GM19240 (cell line): ENCODE measurements around the gene URM1.

ENCODE experiments used
- DNase-seq: peaks from one replicate; pipeline ENCODE4 v3.0.0; 2011; ENCODE audit warnings: low spot score; ENCODE audit not compliant: insufficient read length

URM1 gene

DNA sequence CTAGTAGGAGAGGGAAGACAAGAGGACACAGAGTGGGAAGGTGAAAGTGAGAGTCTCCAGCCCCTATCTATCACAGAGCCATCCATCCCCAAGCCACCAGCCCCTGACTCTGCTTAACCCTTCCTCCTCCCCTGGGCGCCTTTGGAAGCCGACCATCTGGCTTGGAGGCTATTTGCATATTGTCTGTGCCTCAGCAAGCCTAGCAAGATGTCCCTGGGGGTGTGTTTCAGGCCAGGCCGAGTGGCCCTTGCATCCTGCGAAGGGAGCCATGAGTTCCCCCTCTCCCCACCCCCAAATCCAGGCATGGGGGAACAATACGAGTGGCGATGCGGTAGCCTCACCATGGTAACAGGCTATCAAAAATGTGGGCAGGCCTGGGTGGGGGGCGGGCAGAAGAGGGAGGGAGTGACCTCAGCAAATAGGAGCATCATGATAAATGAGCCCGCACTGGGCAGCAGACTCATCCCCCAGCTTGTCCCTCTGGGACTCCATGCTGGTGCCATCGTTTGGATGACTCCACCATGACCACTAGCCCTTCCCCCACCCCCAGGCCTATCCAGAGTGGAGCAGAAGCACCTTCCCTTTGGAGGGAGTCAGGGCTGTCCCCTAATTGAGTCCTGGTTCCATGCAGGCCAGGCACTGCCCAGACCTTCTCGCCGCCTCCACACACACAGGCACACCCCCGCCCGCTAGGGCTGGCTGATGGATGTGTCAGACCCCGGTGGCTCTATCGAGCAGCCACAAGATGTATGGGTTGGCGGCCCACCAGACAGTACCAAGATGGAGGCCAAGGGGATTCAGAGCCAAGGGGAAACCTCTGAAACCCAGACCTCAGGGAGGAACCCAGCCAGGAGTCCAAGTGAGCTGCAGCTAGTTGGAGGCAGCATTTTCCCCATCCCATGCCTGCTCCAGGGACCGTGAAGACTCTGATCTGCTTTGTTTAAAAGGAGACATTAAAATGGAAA lies 14.6 kb downstream of the URM1 start:
- no peak for DNase-seq

DNA sequence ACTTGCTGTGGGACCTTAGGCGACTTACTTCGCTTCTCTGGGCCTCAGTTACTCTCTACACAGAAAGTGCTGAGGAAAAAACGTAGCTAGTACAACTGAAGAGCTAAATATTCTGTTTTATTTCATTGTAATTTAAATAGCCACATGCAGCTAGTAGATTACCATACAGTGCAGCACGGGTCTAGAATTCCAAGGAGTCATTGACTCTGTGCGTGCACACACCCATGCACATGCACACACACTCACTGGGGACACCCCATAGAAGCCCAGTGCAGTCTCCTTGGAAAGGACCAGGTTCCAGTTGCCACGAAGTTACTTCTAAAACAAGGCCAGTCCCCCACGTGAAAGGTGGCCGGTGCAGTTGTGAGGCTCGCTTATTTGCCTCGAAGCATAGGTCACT lies 17.0 kb downstream of the URM1 start:
- no peak for DNase-seq

DNA sequence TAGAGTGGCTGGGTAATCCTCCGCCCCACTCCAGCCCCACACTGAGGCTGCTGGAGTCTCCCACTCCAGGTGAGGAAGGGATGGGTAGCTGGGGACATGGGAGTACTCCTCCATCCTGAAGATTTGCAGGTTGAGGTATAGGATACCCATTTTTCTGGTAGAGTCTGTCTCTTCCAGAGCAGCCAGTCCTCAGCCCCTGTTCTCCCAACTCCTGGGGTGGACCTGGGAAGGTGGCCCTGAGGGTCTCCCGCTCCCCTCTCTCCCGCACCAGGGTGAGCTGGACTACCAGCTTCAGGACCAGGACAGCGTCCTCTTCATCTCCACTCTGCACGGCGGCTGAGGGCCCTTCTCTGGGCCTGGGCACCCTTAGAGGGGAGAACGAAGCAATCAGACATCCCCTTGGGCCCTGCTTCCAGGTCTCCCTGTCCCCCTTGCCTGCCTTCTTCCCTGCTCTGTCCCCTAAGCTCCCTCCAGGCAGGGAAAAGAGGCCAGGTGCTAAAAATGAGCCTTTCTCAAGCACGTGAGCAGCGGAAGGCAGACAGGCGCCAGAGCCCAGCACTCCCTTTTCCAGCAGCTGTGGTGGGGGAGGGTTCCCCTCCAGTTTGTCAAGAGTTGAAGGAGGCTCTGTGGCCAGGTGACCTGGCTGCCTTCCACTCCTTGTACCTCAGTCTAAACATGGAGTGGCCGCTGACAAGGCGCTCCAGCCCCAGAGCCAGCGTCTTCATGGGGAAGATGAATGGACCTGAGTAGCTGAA lies 18.4 kb downstream of the URM1 start:
- no peak for DNase-seq

DNA sequence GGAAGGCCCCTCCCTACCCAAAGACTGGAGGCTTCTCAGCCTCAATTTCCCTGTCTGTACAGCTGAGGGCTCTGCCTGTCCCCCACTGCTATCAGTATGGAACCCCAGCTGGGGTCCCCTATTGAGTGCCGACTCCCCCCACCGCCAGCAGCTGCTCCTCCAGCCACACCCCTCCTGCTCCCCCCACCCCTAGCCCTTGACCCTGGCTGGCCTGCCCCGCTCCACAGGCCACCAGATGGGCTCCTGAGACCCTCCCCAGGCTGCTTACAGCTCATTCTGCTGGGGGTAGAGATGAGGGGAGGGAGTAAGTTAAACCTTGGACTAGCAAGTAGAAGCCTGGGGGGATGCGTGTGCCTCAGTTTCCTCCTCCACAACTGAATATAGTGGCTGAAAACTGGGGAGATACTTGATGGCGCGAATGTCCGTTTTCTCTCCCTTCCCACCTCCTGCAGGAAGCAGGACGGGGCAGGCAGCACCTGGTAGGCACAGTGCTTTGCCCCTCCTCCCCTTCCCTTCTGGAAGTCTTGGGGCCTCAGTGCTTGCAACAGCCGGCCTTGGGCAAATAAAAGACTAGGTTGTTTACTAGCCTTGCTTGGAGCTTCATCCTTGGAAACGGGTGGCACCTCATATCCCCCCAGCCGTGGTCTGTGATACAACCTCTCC lies 19.1 kb downstream of the URM1 start:
- no peak for DNase-seq

DNA sequence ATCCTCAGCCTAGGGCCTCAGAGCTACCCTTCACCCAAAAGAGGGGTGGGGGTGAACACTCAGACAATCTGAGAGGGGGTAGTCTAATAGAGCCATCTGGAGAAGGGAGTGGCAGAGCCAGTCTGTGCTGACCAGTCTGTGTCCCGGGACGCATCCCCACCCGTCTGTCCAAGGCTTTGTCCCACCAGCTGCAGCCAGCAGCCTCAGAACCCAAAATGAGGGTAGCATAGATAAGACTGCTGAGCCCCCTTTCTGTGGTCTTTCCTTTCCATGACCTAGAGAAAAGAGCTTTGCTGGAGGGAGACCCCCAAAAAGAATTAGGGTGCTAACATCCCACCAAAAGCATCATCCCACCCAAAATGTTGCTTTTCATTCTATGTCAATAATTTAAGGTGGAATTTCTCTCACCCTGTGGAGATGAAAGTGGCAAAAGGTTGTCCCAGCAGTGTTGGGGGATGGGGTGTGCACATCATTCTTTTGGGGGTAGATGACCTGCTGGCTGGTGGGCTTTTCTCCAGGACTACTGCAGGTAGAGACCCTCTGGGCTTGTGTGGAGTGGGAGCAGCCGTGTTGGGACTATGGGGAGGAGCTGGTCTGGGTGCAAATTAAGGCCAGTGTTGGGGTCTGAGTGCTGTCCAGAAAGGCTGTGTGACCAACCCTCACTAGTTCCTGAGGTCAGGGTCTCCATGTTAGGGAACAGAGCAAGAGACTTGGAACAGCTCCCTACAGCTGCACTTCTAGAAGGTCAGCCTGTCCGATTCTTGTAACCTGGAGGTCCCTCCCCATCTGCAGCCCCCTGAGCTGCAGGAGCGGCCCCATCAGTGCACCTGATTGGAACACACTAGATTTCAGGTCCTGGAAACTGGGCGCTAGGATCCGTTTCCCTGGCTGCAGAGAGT lies 19.9 kb downstream of the URM1 start:
- DNase-seq = no peak

DNA sequence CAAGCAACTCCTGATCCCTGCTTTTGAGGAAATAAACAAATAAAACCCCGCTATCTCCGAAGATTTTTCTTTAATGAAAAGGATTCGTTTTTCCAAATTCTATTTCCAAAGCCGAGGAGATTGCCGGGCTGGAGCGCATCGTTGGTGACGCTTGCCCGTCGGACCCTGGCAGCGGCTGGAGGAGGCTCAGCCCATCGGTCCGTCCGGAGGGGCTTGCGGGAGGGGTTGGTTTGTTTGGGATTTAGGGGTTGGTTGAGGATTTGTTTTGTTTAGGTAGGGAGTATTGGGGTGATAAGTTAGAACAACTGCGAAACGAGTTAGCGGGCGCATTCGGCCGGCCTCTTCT lies 20.8 kb downstream of the URM1 start:
- no peak for DNase-seq

DNA sequence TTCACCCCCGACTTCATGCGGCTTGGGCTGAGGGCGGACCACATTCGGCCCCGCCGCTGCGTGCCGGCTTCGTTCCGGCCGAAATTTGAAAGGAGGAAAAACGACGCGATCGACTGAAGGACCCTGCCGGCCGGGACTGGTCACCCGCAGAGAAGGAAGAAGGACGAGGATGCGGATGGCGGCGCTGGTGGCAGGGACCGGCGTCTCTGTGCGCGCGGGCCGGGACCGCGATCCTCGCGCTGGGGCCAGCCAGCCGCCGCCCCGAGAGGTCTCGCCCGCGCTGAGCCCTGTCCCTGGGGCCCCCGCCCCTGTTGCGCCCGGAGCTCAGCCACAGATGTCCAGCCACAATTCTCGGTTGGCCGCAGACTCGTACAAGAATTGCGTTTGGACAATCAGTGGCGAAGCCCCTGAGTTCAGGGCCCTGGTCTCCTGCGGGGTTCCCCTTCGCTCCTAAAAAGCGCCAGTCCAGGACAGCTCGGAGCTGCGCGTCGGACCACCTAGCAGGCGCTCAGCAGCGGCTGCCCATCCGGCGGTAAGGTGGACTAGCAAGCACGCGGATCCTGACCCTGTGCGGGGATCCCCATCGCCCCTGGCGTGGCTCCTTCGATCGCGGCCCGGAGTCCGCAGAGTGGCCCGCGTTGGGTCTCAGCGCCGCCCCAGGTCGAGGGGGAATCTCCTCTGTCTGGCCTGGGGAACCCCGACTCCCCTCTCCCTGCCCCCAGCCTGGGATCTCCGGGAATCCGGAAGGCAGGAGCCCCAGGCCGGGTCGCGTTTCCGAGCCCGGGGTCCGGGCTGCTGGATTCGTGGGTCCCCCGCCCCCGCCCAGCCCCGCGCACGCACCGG lies 21.3 kb downstream of the URM1 start:
- DNase-seq = no peak

DNA sequence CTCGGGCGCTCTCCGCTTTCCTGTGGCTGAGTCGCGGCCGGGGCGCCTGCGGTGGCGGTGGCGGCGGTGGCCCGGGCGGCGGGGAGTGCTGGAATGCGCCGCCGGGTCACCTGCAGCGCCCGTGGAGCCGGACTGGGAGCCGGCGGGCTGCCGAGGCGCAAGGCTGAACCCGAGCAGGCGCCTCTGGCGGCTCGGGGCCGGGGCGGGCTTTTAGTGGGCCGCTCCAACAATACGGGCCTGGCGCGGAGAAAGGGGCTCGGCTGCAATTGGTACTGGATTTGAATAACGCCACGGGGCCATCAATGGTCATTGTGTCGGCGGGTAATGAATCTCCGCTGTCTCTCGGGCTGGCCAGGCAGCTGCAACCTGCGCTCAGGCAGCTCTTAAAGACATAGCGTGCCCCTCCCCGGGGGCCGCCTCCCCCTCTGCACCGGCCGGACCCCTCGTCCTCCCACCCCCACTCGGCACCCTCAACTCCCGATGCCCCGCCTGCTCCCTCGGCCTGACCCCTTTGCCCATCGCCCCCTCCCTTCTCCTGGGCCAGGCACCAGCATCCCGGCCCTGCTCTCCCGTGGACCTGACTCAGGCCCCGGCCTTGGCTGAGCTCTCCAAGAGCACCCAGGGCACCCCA lies 22.1 kb downstream of the URM1 start:
- no peak for DNase-seq

DNA sequence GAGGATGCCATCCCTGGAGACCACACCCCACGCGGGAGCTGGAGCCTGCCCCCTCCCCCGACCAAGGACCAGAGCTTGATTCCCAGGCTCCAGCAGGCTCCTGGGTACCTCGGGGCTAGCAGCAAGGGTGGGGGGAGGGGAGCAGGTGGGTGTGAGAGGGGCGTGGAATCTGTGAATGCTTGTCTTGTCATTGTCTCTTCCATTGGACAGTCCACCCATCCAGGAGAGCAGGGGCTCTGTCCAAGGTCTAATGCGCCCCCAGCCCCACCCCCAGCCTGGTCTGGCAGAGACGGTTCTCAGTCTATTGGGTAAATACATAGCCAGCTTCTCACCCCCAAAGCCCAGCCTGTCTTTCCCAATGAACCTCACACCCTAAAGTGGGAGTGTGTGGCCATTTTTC lies 22.8 kb downstream of the URM1 start:
- no peak for DNase-seq

DNA sequence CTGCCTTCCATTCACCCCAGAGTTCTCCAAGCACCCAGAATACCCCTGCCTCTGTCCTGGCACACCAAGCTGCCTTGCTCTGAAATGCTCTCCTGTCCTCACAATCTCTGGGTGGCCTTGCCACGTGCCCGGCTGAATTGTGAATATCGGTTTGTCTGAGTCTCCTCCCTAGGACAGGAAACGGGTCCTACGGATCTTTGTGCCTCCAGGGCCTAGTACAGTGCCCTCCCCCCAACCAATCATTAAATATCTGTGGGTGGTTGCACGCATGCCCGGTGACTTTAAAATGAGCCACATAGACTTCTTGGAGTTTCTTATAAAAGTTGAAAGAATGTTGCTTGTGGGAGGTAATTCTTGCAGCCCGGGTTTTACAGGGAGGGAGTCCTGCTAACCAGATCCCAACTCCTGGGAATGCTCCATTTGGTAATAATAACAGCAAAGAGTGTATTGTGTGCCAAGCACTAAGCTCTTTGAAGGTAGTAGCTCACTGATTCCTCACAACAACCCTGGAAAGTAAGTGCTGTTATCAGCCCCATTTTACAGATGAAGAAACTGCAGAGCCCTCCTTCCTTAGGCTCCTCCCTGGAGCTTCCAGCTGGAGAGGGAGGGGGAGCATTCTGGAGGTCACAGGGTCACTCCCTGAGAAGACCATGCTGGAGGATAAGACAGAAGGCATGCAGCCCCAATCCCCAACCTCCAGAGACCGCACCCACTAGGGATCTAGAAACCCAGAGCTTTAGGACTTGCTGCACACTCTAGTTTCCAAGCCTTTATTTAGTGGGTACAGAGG lies 23.4 kb downstream of the URM1 start:
- no peak for DNase-seq

DNA sequence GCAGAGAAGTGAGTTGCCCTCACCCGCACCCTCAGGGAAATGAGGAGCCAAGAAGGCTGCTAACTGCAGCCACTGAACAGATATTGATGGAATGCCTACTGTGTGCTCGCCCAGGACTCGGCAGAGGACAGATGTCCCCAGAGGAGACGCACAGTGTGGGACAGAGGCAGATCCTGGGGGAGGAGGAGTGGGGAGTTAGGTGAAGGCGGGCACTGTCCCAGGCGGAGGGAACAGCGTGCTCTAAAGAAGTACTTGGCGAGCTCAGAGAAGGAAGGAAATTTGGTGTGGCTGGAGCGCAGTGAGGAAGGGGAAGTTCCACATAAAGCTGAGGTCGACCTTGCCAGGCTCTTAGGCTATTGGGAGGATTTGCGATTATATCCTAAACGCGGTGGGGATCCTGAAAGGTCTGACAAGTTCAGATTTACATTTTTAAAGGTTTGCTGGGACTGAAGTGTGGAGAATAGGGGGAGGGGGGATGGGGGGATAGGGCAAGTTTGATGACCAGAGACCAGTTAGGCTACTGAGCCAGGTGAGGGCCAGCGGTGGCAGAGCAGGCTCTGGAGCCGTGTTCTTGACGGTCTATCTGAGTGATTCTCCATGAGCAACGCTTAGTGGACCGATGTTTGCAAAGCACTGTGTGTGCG lies 25.9 kb downstream of the URM1 start:
- DNase-seq = no peak

DNA sequence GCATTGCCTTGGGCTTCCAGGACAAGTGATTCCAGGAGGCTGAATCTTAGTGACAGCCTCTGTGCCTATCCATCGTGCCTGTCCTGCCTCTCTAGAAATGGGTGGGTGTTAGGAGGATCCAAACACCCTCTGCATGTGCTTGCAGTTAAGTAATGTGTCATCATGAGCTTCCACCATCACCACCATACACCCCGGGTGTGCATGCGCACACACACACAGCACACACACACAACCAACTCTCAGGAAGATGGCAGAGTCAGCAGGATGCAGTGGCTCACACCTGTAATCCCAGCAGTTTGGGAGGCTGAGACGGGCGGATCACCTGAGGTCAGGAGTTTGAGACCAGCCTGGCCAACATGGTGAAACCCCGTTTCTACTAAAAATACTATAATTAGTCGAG lies 26.7 kb downstream of the URM1 start:
- no peak for DNase-seq

DNA sequence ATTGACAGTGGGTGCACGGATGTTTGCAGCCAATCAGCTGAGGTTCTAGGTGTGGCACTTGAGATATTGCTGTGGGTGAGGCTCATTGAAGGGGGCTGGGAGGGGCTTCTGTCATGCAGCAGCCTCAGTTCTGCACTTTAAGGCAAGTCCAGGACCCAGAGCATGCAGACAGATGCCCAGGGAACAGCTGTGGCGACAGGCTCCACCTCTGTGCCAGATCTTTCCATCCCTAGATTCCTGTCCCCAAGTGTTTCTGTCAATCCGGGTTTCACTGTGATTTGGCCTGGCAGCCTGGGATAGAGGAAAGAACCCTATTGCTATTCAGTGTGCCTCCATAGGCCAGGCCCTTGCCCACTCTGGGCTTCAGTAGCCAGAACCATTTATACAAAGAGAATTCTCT lies 28.7 kb downstream of the URM1 start:
- no peak for DNase-seq

DNA sequence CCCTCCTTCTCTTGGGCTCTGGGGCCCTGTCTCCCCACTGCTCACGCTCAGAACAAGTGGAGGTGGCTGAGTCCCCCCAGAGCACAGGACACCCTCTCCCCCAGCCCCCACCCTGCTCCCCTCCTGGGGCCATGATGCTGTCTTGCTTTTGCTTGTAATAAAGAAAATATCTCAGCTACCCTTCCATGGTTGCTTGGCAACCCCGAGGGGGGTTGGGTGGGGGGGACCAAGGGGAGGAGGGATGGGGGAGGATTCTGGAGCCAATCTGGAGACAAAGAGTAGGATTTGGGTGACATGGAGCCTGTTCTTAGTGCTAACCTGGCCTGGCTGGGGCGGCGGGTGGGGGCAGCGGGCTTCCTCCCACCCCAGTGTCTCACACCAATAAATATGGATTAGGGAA lies 33.4 kb downstream of the URM1 start:
- no peak for DNase-seq

DNA sequence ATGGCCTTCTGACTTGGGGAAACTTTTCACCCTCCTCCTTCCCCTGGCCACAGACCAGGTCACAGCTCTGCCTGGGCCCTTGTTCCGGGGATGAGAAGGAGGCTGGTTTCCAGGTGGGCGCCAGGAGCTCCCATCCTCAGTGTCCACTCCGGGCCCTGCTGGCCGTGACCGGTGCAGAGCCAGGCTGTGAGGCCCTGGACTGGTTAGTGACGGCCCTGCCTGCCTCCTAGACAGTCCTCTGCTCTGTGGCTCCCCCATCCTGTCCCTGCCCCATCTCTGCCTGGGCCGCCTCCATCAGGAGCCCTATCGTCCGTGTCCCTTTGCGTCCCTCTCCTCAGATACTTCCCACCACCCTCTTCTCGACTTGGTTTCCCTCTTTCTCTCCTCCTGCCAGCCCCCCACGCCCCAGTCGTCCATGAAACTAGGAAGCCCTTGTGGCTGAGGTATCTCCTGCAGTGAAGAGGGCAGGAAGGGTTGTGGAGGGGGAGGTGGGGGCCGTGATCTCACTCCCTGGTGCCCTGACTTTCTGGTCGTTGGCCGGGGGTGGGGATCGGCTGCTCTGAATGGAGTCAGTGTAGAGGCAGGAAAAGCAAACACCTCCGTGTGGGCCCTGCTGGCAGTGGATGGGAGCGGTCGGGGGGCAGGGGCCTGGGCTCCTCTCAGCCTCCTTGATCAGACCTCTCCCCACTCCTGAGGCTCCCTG lies 34.1 kb downstream of the URM1 start:
- no peak for DNase-seq

DNA sequence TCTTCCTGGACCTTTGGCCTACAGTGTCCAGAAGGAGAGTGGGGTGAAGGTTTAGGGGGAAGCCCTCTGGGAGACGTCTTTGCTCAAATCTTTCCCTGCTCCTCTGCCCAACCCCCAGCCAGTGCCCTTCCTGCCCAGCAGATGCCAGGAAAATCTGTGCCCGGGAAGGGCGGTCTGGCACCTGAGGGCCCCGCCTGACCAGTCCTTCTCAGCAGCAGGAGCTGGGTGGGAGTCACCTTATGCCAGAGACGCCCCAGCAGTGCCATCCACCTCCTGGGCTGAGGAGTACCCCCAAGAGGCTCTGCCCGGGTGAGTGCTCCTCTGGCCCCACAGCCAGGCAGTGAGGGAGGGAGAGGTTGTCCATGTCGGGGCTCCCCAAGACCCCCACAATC lies 34.6 kb downstream of the URM1 start:
- no peak for DNase-seq

DNA sequence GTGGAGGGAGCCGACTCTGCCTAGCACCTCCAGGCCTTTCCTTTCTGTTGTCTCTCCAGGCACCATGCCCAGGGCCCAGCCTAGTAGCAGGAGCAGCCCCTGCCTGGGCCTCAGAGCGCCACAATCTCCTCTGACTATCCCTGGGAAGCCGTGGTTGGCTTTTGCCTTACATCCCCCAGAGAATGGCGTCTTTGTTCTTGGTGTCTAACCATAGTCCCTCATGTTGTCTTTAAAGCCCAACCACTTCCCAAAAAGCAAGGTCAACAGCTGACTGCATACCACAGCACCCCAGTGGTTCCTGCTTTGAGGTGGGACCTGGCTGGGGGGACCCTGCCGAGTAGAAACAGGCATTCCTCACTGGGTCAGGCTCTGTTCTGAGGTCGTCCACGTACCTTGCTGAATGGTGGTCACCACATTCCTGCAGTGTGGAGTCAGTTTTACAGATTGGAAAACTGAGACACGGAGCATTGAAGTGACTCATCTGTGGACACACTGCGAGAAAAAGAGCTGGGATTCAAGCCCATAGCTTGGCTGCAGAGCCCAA lies 35.7 kb downstream of the URM1 start:
- no peak for DNase-seq
